HUES48 (cell line): ENCODE measurements around the gene USB1.
A peak's percentile ranks its signal among the peaks of the same experiment; 100 is the strongest.
"Not testable (repeated sequence)": the region's sequence is repeated elsewhere in the genome, so short reads cannot be mapped to it uniquely, and the experiment has no call there.

Source experiments
- H3K27ac ChIP-seq: one replicate; pipeline ENCODE4 v1.7.0; 2013; ENCODE audit warnings: low read depth, low read length, inconsistent platforms
- H3K27me3 ChIP-seq: 2 replicates; pipeline ENCODE4 v1.6.1; 2013; ENCODE audit warnings: mild to moderate bottlenecking, low read length; ENCODE audit not compliant: control insufficient read depth, insufficient read depth
- H3K36me3 ChIP-seq: 2 replicates; pipeline ENCODE4 v1.6.1; 2013; ENCODE audit warnings: low read length; ENCODE audit not compliant: control insufficient read depth, insufficient read depth
- H3K4me1 ChIP-seq: 2 replicates; pipeline ENCODE4 v1.6.1; 2013; ENCODE audit warnings: mild to moderate bottlenecking, low read length; ENCODE audit not compliant: control insufficient read depth, insufficient read depth
- H3K4me3 ChIP-seq: 2 replicates; pipeline ENCODE4 v1.5.1; 2013; ENCODE audit warnings: mild to moderate bottlenecking, low read depth, low read length
- H3K9ac ChIP-seq: 2 replicates; pipeline ENCODE4 v1.6.1; 2013; ENCODE audit warnings: mild to moderate bottlenecking, low read depth, low read length, moderate library complexity
- H3K9me3 ChIP-seq: 2 replicates; pipeline ENCODE4 v1.6.1; 2013; ENCODE audit warnings: low read length; ENCODE audit not compliant: control insufficient read depth, insufficient read depth

USB1 gene

GRCh38 chr16:58002936-58003335 is 1.7 kb downstream of the USB1 start:
- peaks cover 24% of the 10 kb centered on the region for H3K36me3 ChIP-seq
- peaks cover 12% of the 10 kb centered on the region; the same call in 1 of the 2 replicates for H3K4me1 ChIP-seq
- no peaks in the 10 kb centered on the region for H3K9me3 ChIP-seq
- no peak overlapping the region for H3K4me3 ChIP-seq
- no peak overlapping the region for H3K9ac ChIP-seq
- H3K27ac ChIP-seq = no peak overlapping the region
- no peaks in the 10 kb centered on the region for H3K27me3 ChIP-seq

GRCh38 chr16:58004736-58005135 is 3.5 kb downstream of the USB1 start:
- H3K4me1 ChIP-seq, H3K9ac ChIP-seq, H3K27ac ChIP-seq, H3K27me3 ChIP-seq, H3K4me3 ChIP-seq, H3K9me3 ChIP-seq: not testable (repeated sequence)
- H3K36me3 ChIP-seq = peaks cover 25% of the 10 kb centered on the region

GRCh38 chr16:58009856-58010416 is 8.7 kb downstream of the USB1 start:
- Histone ChIP-seq H3K27ac (peak overlapping the region; percentile 64), H3K9ac (no peak overlapping the region), H3K4me1 (peaks cover 9% of the 10 kb centered on the region; the same call in 1 of the 2 replicates), H3K4me3 (no peak overlapping the region), H3K9me3 (no peaks in the 10 kb centered on the region), H3K36me3 (peaks cover 39% of the 10 kb centered on the region), H3K27me3 (no peaks in the 10 kb centered on the region)

GRCh38 chr16:58010886-58011285 is 9.7 kb downstream of the USB1 start:
- Histone ChIP-seq H3K9ac (no peak overlapping the region), H3K9me3 (no peaks in the 10 kb centered on the region), H3K4me3 (no peak overlapping the region), H3K27me3 (no peaks in the 10 kb centered on the region), H3K27ac (peak overlapping the region; percentile 84), H3K4me1 (peaks cover 9% of the 10 kb centered on the region; the same call in 1 of the 2 replicates), H3K36me3 (peaks cover 39% of the 10 kb centered on the region)

GRCh38 chr16:58011652-58012051 is 10.4 kb downstream of the USB1 start:
- Histone ChIP-seq H3K27me3 (no peaks in the 10 kb centered on the region), H3K27ac (peak overlapping the region; percentile 84), H3K4me1 (peaks cover 9% of the 10 kb centered on the region; the same call in 1 of the 2 replicates), H3K4me3 (no peak overlapping the region), H3K9ac (no peak overlapping the region), H3K36me3 (peaks cover 37% of the 10 kb centered on the region), H3K9me3 (no peaks in the 10 kb centered on the region)

GRCh38 chr16:58012481-58012880 is 11.3 kb downstream of the USB1 start:
- Histone ChIP-seq H3K9me3 (no peaks in the 10 kb centered on the region), H3K4me3 (no peak overlapping the region), H3K9ac (no peak overlapping the region), H3K4me1 (peaks cover 9% of the 10 kb centered on the region; the same call in 1 of the 2 replicates), H3K27me3 (no peaks in the 10 kb centered on the region), H3K36me3 (peaks cover 36% of the 10 kb centered on the region), H3K27ac (peak overlapping the region; percentile 84)

- Histone ChIP-seq H3K4me3 (no peak overlapping the region), H3K9ac (no peak overlapping the region), H3K27ac (no peak overlapping the region), H3K4me1 (peaks cover 9% of the 10 kb centered on the region; the same call in 1 of the 2 replicates), H3K27me3 (no peaks in the 10 kb centered on the region), H3K36me3 (peaks cover 40% of the 10 kb centered on the region), H3K9me3 (no peaks in the 10 kb centered on the region)
Measured at GRCh38 chr16:58013201-58013956, 12.2 kb downstream of the USB1 start.

GRCh38 chr16:58016840-58017446 is 15.7 kb downstream of the USB1 start:
- Histone ChIP-seq H3K27me3 (no peaks in the 10 kb centered on the region), H3K9ac (no peak overlapping the region), H3K4me3 (no peak overlapping the region), H3K4me1 (peaks cover 3% of the 10 kb centered on the region; the same call in 1 of the 2 replicates), H3K36me3 (peaks cover 22% of the 10 kb centered on the region), H3K9me3 (no peaks in the 10 kb centered on the region), H3K27ac (no peak overlapping the region)

GRCh38 chr16:58018803-58019202 is 17.6 kb downstream of the USB1 start:
- peaks cover 8% of the 10 kb centered on the region; the same call in 1 of the 2 replicates for H3K36me3 ChIP-seq
- peaks cover 20% of the 10 kb centered on the region for H3K4me1 ChIP-seq
- no peak overlapping the region for H3K9ac ChIP-seq
- no peak overlapping the region for H3K27ac ChIP-seq
- H3K9me3 ChIP-seq = no peaks in the 10 kb centered on the region
- H3K27me3 ChIP-seq = peaks cover 3% of the 10 kb centered on the region; the same call in 1 of the 2 replicates
- H3K4me3 ChIP-seq = no peak overlapping the region

GRCh38 chr16:58019866-58020538 is 18.8 kb downstream of the USB1 start:
- Histone ChIP-seq H3K4me3 (no peak overlapping the region), H3K9me3 (no peaks in the 10 kb centered on the region), H3K4me1 (peaks cover 31% of the 10 kb centered on the region), H3K27me3 (peaks cover 15% of the 10 kb centered on the region; the same call in 1 of the 2 replicates), H3K27ac (no peak overlapping the region), H3K9ac (no peak overlapping the region), H3K36me3 (peaks cover 8% of the 10 kb centered on the region; the same call in 1 of the 2 replicates)
